A549 (cell line): ENCODE data around the gene RPTOR.

ENCODE experiments used
- CEBPB ChIP-seq, 2 experiments: fragments of >200 bp in 1 of 2; sonication (Bioruptor Twin) in 1 of 2; formaldehyde crosslinking in 1 of 2; IDR thresholded peaks; 2 replicates each; pipeline ENCODE4 v1.6.1; 2012 to 2016
- CHD2 ChIP-seq: fragments of 150-350 bp; IDR thresholded peaks from 2 replicates; pipeline ENCODE4 v1.6.1; 2014; ENCODE audit warnings: low read length; ENCODE audit not compliant: partially characterized antibody
- CHD4 ChIP-seq: fragments of 200-600 bp; sonication (generic); IDR thresholded peaks from 2 replicates; pipeline ENCODE4 v1.6.1; 2016; ENCODE audit warnings: antibody characterized with exemption, mild to moderate bottlenecking, borderline replicate concordance
- EP300 ChIP-seq, 2 experiments: fragments of >200 bp; sonication (Bioruptor Twin); formaldehyde crosslinking; IDR thresholded peaks; 2 replicates in 1 of 2; 3 replicates in 1 of 2; pipeline ENCODE4 v1.6.1; 2016 to 2017
- ESRRA ChIP-seq: fragments of 150-350 bp; IDR thresholded peaks from 2 replicates; pipeline ENCODE4 v1.6.1; 2014; ENCODE audit warnings: mild to moderate bottlenecking, low read length, borderline replicate concordance
- HMGXB4 ChIP-seq: fragments of 250-450 bp; sonication (Bioruptor Pico); IDR thresholded peaks from 2 replicates; pipeline ENCODE4 v1.5.0; 2021; ENCODE audit warnings: mild to moderate bottlenecking, moderate library complexity, borderline replicate concordance
- HOXA7 ChIP-seq: fragments of 250-450 bp; sonication (Bioruptor Pico); IDR thresholded peaks from 2 replicates; pipeline ENCODE4 v1.5.0; 2020; ENCODE audit warnings: mild to moderate bottlenecking, moderate library complexity
- KDM1A ChIP-seq: fragments of 200-600 bp; sonication (generic); IDR thresholded peaks from 2 replicates; pipeline ENCODE4 v1.6.1; 2016; ENCODE audit warnings: low read depth, mild to moderate bottlenecking
- MAFK ChIP-seq: fragments of 450-650 bp; IDR thresholded peaks from 2 replicates; pipeline ENCODE4 v1.6.1; 2014; ENCODE audit not compliant: partially characterized antibody
- NR3C1 ChIP-seq: fragments of >200 bp; sonication (Bioruptor Twin); formaldehyde crosslinking; IDR thresholded peaks from 3 replicates; pipeline ENCODE4 v1.6.1; 2017
- POLR2A ChIP-seq: IDR thresholded peaks from 2 replicates; pipeline ENCODE4 v1.6.1; 2012; ENCODE audit warnings: mild to moderate bottlenecking, low read length
- POLR2AphosphoS2 ChIP-seq: conservative IDR thresholded peaks from 2 replicates; pipeline ENCODE4 v1.6.1; 2012; ENCODE audit warnings: low read length, improper control_type of control experiment, inconsistent platforms
- TF ChIP-seq, protein P1 (sequence below): fragments of >200 bp; sonication (Bioruptor Twin); formaldehyde crosslinking; IDR thresholded peaks from 3 replicates; pipeline ENCODE4 v1.5.1; 2016
- TF ChIP-seq, protein P2 (sequence below): IDR thresholded peaks from 2 replicates; pipeline ENCODE4 v1.6.1; 2012

DNA sequence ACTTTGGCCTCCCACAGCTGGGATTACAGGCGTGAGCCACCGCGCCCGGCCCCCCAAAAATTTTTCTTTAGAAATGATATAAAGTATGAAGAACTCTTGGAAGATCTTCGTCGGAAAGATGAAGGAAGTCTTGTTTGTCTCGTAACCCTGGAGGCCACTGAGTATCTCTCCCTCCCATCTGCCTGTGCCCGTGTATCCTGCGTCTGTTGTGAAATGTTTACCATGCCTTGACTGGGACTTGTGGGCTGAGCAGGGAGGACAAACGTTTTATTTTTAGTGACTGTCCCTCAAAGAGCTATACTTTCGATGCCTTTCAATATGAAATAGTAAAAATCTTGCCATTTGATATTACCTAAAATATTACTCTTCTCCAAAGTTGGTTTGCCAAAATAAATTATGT is 121.2 kb downstream of the RPTOR start:
- no peak for TF ChIP-seq MAFK
- TF ChIP-seq KDM1A: no peak
- no peak for TF ChIP-seq EP300 (IDR thresholded peaks at IDR 0.05)
- TF ChIP-seq, protein P1, sequence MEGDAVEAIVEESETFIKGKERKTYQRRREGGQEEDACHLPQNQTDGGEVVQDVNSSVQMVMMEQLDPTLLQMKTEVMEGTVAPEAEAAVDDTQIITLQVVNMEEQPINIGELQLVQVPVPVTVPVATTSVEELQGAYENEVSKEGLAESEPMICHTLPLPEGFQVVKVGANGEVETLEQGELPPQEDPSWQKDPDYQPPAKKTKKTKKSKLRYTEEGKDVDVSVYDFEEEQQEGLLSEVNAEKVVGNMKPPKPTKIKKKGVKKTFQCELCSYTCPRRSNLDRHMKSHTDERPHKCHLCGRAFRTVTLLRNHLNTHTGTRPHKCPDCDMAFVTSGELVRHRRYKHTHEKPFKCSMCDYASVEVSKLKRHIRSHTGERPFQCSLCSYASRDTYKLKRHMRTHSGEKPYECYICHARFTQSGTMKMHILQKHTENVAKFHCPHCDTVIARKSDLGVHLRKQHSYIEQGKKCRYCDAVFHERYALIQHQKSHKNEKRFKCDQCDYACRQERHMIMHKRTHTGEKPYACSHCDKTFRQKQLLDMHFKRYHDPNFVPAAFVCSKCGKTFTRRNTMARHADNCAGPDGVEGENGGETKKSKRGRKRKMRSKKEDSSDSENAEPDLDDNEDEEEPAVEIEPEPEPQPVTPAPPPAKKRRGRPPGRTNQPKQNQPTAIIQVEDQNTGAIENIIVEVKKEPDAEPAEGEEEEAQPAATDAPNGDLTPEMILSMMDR: no peak
- TF ChIP-seq, protein P2, sequence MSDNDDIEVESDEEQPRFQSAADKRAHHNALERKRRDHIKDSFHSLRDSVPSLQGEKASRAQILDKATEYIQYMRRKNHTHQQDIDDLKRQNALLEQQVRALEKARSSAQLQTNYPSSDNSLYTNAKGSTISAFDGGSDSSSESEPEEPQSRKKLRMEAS: no peak
- TF ChIP-seq POLR2A: no peak
- TF ChIP-seq CHD2: no peak
- no peak for TF ChIP-seq HOXA7 (CRISPR knock-in tag)
- no peak for TF ChIP-seq ESRRA
- TF ChIP-seq CEBPB (IDR thresholded peaks at IDR 0.05): no peak
- TF ChIP-seq HMGXB4 (CRISPR knock-in tag): no peak
- no peak for TF ChIP-seq POLR2AphosphoS2
- no peak for TF ChIP-seq NR3C1
- TF ChIP-seq CHD4: no peak
